K562 (cell line): ENCODE results near the gene DNAL4.

Source experiments
- EHMT2 ChIP-seq: fragments of 450-650 bp; IDR thresholded peaks from 2 replicates; pipeline ENCODE4 v1.6.1; 2018; ENCODE audit warnings: antibody characterized with exemption
- FOS ChIP-seq: IDR thresholded peaks from 3 replicates; pipeline ENCODE4 v1.6.1; 2011; ENCODE audit not compliant: insufficient read length; ENCODE audit errors: extremely low read depth
- RFX7 ChIP-seq: fragments of 250-450 bp; sonication (Bioruptor Pico); IDR thresholded peaks from 2 replicates; pipeline ENCODE4 v1.5.1; 2021; ENCODE audit warnings: mild to moderate bottlenecking

DNA sequence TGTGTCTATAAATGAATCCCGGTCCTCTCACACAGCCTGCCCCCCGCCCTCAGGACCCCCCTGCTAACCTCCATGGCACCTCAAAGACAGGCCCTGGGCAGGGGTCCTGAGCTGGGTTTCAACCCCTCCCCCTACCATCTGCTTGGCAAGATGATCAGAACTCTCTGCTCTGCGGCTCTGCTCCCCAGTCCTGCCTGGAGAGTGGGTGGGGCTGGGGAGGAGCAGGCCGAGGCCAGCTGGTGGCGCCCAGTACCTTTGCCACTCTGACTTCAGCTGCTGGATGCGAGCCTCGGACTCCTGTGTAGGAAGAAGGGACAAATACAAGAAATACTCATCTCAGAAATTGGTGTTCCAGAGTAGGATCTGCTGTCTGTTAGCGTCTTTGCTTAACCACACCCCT is 53.2 kb downstream of the DNAL4 start:
- TF ChIP-seq RFX7 (no peak), FOS (no peak), EHMT2 (no peak)
